Pulmonary artery endothelial cell (primary cell): Measurements from ENCODE around the gene GRM7. TPM values are rescaled to one million over a fixed set of nuclear protein-coding genes. Genes with fewer than 3 reads are reported as not detected.

Experiments used
- DNase-seq: peaks from one replicate; pipeline ENCODE4 v3.0.0-alpha.2; 2011; ENCODE audit warnings: low read depth, low spot score
- total RNA-seq: library from RNA; depleted of rRNA; stranded (reverse); fragments of >200 nt; gene quantifications from 2 replicates; pipeline ENCODE4 v1.2.3, GENCODE V29; 2014

GRM7 gene
- total RNA-seq, 1 donor from 2014 or later = not detected

- DNase-seq = no peak
Observed at GRCh38 chr3:7779331-7779730, 918.4 kb downstream of the GRM7 start.

GRCh38 chr3:7781395-7781794, 920.5 kb downstream of the GRM7 start:
- no peak for DNase-seq

GRCh38 chr3:7787871-7788828, 927.2 kb downstream of the GRM7 start:
- no peak for DNase-seq

- no peak for DNase-seq
Observed at GRCh38 chr3:7788881-7789280, 928.0 kb downstream of the GRM7 start.

GRCh38 chr3:7789324-7789723, 928.4 kb downstream of the GRM7 start:
- DNase-seq = no peak

GRCh38 chr3:7790141-7790540, 929.2 kb downstream of the GRM7 start:
- DNase-seq = no peak
